Measurements from ENCODE around the gene CD82. TPM values are rescaled to one million over a fixed set of nuclear protein-coding genes. Genes with fewer than 3 reads are reported as not detected.
A peak's percentile ranks its signal among the peaks of the same experiment; 100 is the strongest.

CD82 gene
- polyA plus RNA-seq, 3 donors, result 40.8 to 89.0 (median 43.0) TPM

DNA sequence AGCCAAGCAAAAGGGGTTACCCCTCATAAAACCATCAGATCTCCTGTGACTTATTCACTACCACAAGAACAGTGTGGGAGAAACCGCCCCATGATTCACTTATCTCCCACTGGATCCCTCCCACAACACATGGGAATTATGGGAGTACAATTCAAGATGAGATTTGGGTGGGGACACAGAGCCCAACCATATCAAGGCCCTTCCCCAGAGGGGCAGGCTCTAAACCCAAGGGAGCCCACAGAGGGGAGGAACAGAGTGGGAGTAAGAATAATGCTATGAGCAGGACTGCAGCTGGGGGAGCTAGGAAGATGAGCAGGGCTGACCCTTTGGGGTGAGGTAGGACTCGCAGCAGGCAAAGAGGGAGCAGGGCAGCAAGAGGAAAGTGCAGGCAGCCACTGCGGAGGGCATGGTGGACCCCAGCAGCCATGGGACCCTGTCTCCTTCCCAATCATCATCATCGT, 59.3 kb downstream of the CD82 start:
- Histone ChIP-seq H3K4me1 (ENCODE audit: control insufficient read depth in 1 of 2, insufficient read depth in 2 of 2, low read length in 2 of 2) (peaks cover 22 to 30% of the 10 kb centered on the region in 2 donors), H3K27ac (ENCODE audit: low read depth in 1 of 2, low read length in 2 of 2) (no peak overlapping the region), H3K4me2 (replicated peaks; ENCODE audit: extremely low read depth, low read length, poor library complexity, severe bottlenecking) (no peak overlapping the region), H3K4me3 (replicated peaks in 1 of 3; ENCODE audit: low read depth in 2 of 3, low read length in 3 of 3) (no peak overlapping the region), H2AFZ (ENCODE audit: insufficient read depth, low read depth, low read length, poor library complexity, severe bottlenecking) (no peak overlapping the region), H4K20me1 (ENCODE audit: insufficient read depth, low read length) (no peaks in the 10 kb centered on the region), H3K27me3 (ENCODE audit: control insufficient read depth in 2 of 2, insufficient read depth in 2 of 2, low read length in 2 of 2) (no peaks in the 10 kb centered on the region), H3K79me2 (ENCODE audit: insufficient read depth, low read length) (no peaks in the 10 kb centered on the region), H3K9ac (ENCODE audit: insufficient read depth, low read length, poor library complexity, severe bottlenecking) (no peak overlapping the region), H3K9me3 (replicated peaks in 1 of 2; ENCODE audit: control insufficient read depth in 1 of 2, insufficient read depth in 1 of 2, low read length in 2 of 2) (no peaks in the 10 kb centered on the region), H3K36me3 (replicated peaks in 1 of 2; ENCODE audit: control insufficient read depth in 1 of 2, insufficient read depth in 2 of 2, low read length in 2 of 2) (peaks cover 0 to 8% of the 10 kb centered on the region in 2 donors)
- intact Hi-C loops (cut with micrococcal nuclease), result loop anchor here (5.0 to 10.0 kb wide), 3 partner anchors 150 to 288 kb away; no protein-coding TSS in a partner anchor
- H3K4me1 Mint-ChIP-seq, result peaks cover 55% of the 10 kb centered on the region
- peak overlapping the region in 1 of 7 donors; percentile 5 for H3K27ac Mint-ChIP-seq
- peaks cover 28 to 34% (median 32%) of the 10 kb centered on the region in 3 donors for H3K27me3 Mint-ChIP-seq (ENCODE audit: low read depth in 3 of 3)
- WGBS (ENCODE audit: insufficient coverage), result 94% methylated on average over 3 of the region's 4 CpGs
- no peak overlapping the region for H3K4me3 Mint-ChIP-seq
- DNase-seq, result peak in 1 of 3 donors; percentile 3
- peaks cover 0 to 4% (median 2%) of the 10 kb centered on the region in 7 donors for H3K9me3 Mint-ChIP-seq
- H3K36me3 Mint-ChIP-seq, result peaks cover 15 to 35% of the 10 kb centered on the region in 2 donors
- TF ChIP-seq, protein P1, sequence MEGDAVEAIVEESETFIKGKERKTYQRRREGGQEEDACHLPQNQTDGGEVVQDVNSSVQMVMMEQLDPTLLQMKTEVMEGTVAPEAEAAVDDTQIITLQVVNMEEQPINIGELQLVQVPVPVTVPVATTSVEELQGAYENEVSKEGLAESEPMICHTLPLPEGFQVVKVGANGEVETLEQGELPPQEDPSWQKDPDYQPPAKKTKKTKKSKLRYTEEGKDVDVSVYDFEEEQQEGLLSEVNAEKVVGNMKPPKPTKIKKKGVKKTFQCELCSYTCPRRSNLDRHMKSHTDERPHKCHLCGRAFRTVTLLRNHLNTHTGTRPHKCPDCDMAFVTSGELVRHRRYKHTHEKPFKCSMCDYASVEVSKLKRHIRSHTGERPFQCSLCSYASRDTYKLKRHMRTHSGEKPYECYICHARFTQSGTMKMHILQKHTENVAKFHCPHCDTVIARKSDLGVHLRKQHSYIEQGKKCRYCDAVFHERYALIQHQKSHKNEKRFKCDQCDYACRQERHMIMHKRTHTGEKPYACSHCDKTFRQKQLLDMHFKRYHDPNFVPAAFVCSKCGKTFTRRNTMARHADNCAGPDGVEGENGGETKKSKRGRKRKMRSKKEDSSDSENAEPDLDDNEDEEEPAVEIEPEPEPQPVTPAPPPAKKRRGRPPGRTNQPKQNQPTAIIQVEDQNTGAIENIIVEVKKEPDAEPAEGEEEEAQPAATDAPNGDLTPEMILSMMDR (IDR thresholded peaks at IDR 0.05), result no peak

- H3K27ac ChIP-seq (ENCODE audit: low read depth in 1 of 2, low read length in 2 of 2), result no peak overlapping the region
- peaks cover 8 to 25% of the 10 kb centered on the region in 2 donors for H3K36me3 Mint-ChIP-seq
- H3K27me3 ChIP-seq (ENCODE audit: control insufficient read depth in 2 of 2, insufficient read depth in 2 of 2, low read length in 2 of 2), result no peaks in the 10 kb centered on the region
- peaks cover 53% of the 10 kb centered on the region for H3K4me1 Mint-ChIP-seq
- H3K27me3 Mint-ChIP-seq (ENCODE audit: low read depth in 3 of 3), result peaks cover 33 to 37% (median 34%) of the 10 kb centered on the region in 3 donors
- H2AFZ ChIP-seq (ENCODE audit: insufficient read depth, low read depth, low read length, poor library complexity, severe bottlenecking), result no peak overlapping the region
- intact Hi-C loops (cut with micrococcal nuclease), result loop anchor here (5.0 to 10.0 kb wide), 2 partner anchors 149 to 286 kb away; no protein-coding TSS in a partner anchor
- peak in 1 of 3 donors; percentile 53 for DNase-seq
- no peak overlapping the region for H3K9ac ChIP-seq (ENCODE audit: insufficient read depth, low read length, poor library complexity, severe bottlenecking)
- no peak overlapping the region for H3K4me2 ChIP-seq (replicated peaks; ENCODE audit: extremely low read depth, low read length, poor library complexity, severe bottlenecking)
- H3K27ac Mint-ChIP-seq, result peak overlapping the region in 2 of 7 donors; percentile 18 to 60
- peaks cover 22 to 30% of the 10 kb centered on the region in 2 donors for H3K4me1 ChIP-seq (ENCODE audit: control insufficient read depth in 1 of 2, insufficient read depth in 2 of 2, low read length in 2 of 2)
- H3K4me3 ChIP-seq (replicated peaks in 1 of 3; ENCODE audit: low read depth in 2 of 3, low read length in 3 of 3), result no peak overlapping the region
- no peak overlapping the region for H3K4me3 Mint-ChIP-seq
- no peaks in the 10 kb centered on the region for H3K79me2 ChIP-seq (ENCODE audit: insufficient read depth, low read length)
- WGBS (ENCODE audit: insufficient coverage), result 30% methylated on average over 7 of the region's 7 CpGs
- no peaks in the 10 kb centered on the region for H3K9me3 ChIP-seq (replicated peaks in 1 of 2; ENCODE audit: control insufficient read depth in 1 of 2, insufficient read depth in 1 of 2, low read length in 2 of 2)
- H4K20me1 ChIP-seq (ENCODE audit: insufficient read depth, low read length), result no peaks in the 10 kb centered on the region
- peaks cover 0 to 3% (median 2%) of the 10 kb centered on the region in 7 donors for H3K9me3 Mint-ChIP-seq
- no peaks in the 10 kb centered on the region for H3K36me3 ChIP-seq (replicated peaks in 1 of 2; ENCODE audit: control insufficient read depth in 1 of 2, insufficient read depth in 2 of 2, low read length in 2 of 2)
- TF ChIP-seq, protein P1 (IDR thresholded peaks at IDR 0.05), result no peak
Measured at GRCh38 chr11:44625759-44626523, 60.5 kb downstream of the CD82 start.

Data from CD14-positive monocyte (primary cell).